ENCODE measurements around the gene GASK1A.

- TF ChIP-seq CTCF (conservative IDR thresholded peaks at IDR 0.05) (no peak), ZFX (IDR thresholded peaks at IDR 0.05) (no peak)
Observed at GRCh38 chr3:42983927-42984326, 4.8 kb downstream of the GASK1A start.
